Left cardiac atrium (tissue), 4 donors: ENCODE data around the gene SEC11A. TPM values are rescaled to one million over a fixed set of nuclear protein-coding genes. Genes with fewer than 3 reads are reported as not detected.
"Not testable (repeated sequence)": the region's sequence is repeated elsewhere in the genome, so short reads cannot be mapped to it uniquely, and the experiment has no call there.

Experiments used
- ATAC-seq, 2 donors: fragments of 200-7000 bp; cut with Tn5 transposase; one replicate each; pipeline ENCODE4 v1.9.1; 2020; ENCODE audit warnings: mild to moderate bottlenecking in 2 of 2, moderate library complexity in 2 of 2
- DNase-seq: peaks from one replicate; pipeline ENCODE4 v3.0.0-alpha.2; 2020
- intact Hi-C, 2 donors: fragments of 100-400 bp; cut with DNase I; formaldehyde crosslinking; loops; one replicate each; pipeline versions ENCODE4 v1.14.1 to v1.15.1; 2022 to 2023
- total RNA-seq, 2 donors: library from RNA; stranded (reverse); fragmentation: NEBNext Ultra II Directional; extraction: Animal tissue kit (Norgen Biotek cat#: 25700); gene quantifications; one replicate each; pipeline ENCODE4 v1.2.1, GENCODE V29; 2021
- donor health status: DM: no; HTN: yes; CAD: no.
- donor health status: DM: no; HTN: yes; CAD: no; lungs with severe emphysema.
- donor health status: DM: yes; HTN: yes; CAD: no.
- donor health status: Dilated cardiomyopathy.

Gene SEC11A
- total RNA-seq, 2 donors from 2014 or later = 98.1 to 104 TPM

GRCh38 chr15:84654689-84655453 lies 61.1 kb downstream of the SEC11A start:
- DNase-seq (peak; percentile 79), ATAC-seq (peak; percentile 42 to 47)
- intact Hi-C loops = loop anchor here (5.0 to 10.0 kb wide), 3 partner anchors 53 to 270 kb away; partner anchors contain the start of genes SEC11A (in 2 of the 2) and ZSCAN2 (in 2 of the 2)

- peak; percentile 97 for DNase-seq
- ATAC-seq = peak; percentile 93
- intact Hi-C loops = loop anchor here (5.0 to 10.0 kb wide), 3 partner anchors 52 to 271 kb away; partner anchors contain the start of genes SEC11A (in 2 of the 2) and ZSCAN2 (in 1 of the 2)
Observed at GRCh38 chr15:84653910-84654688, 61.8 kb downstream of the SEC11A start, which contains the start of gene WDR73. TSS of gene WDR73 (minus strand) at chr15:84654283. CDS start at chr15:84654274, 9 bp downstream.

GRCh38 chr15:84653584-84653909 lies 62.4 kb downstream of the SEC11A start:
- intact Hi-C loops = loop anchor here (5.0 to 10.0 kb wide), 3 partner anchors 51 to 271 kb away; partner anchors contain the start of genes SEC11A (in 2 of the 2) and ZSCAN2 (in 1 of the 2)
- ATAC-seq (peak in 1 of 2 donors; percentile 0), DNase-seq (no peak)

- intact Hi-C loops = loop anchor here (5.0 to 10.0 kb wide), 3 partner anchors 47 to 275 kb away; partner anchors contain the start of genes SEC11A (in 2 of the 2) and ZSCAN2 (in 1 of the 2)
- ATAC-seq (no peak), DNase-seq (no peak)
Observed at GRCh38 chr15:84649706-84650105, 66.2 kb downstream of the SEC11A start.

GRCh38 chr15:84648539-84648938 lies 67.4 kb downstream of the SEC11A start:
- intact Hi-C loops = no loop called here
- peak in 1 of 2 donors; percentile 40 for ATAC-seq

GRCh38 chr15:84647726-84648125 lies 68.2 kb downstream of the SEC11A start:
- ATAC-seq (no peak), DNase-seq (no peak)
- intact Hi-C loops = no loop called here

More at GRCh38 chr15:84648539-84648938, 67.4 kb downstream of the SEC11A start:
- peak; percentile 64 for DNase-seq

- ATAC-seq (no peak), DNase-seq (no peak)
Observed at GRCh38 chr15:84645997-84646396, 69.9 kb downstream of the SEC11A start.

GRCh38 chr15:84645496-84645895 lies 70.4 kb downstream of the SEC11A start:
- intact Hi-C loops = no loop called here
- DNase-seq = no peak
- ATAC-seq = no peak

More at GRCh38 chr15:84645997-84646396, 69.9 kb downstream of the SEC11A start:
- intact Hi-C loops = no loop called here

GRCh38 chr15:84643838-84644237 lies 72.1 kb downstream of the SEC11A start:
- ATAC-seq (no peak), DNase-seq (no peak)
- intact Hi-C loops = no loop called here

GRCh38 chr15:84642640-84643039 lies 73.3 kb downstream of the SEC11A start:
- DNase-seq, ATAC-seq, intact Hi-C loops: not testable (repeated sequence)

- intact Hi-C loops, ATAC-seq, DNase-seq: not testable (repeated sequence)
Observed at GRCh38 chr15:84641871-84642270, 74.1 kb downstream of the SEC11A start.

GRCh38 chr15:84638103-84638502 lies 77.8 kb downstream of the SEC11A start:
- intact Hi-C loops = no loop called here

GRCh38 chr15:84634228-84634837 lies 81.6 kb downstream of the SEC11A start:
- no peak for ATAC-seq
- no peak for DNase-seq
- intact Hi-C loops = no loop called here

More at GRCh38 chr15:84638103-84638502, 77.8 kb downstream of the SEC11A start:
- DNase-seq (no peak), ATAC-seq (no peak)

GRCh38 chr15:84633311-84634227 lies 82.4 kb downstream of the SEC11A start:
- DNase-seq = peak; percentile 79
- peak; percentile 73 to 83 for ATAC-seq
- intact Hi-C loops = no loop called here

- ATAC-seq = no peak
- no peak for DNase-seq
- intact Hi-C loops = no loop called here
Observed at GRCh38 chr15:84631706-84632272, 84.2 kb downstream of the SEC11A start.

GRCh38 chr15:84629033-84629432 lies 86.9 kb downstream of the SEC11A start:
- no peak for DNase-seq
- intact Hi-C loops = no loop called here
- no peak for ATAC-seq

GRCh38 chr15:84625123-84625522 lies 90.8 kb downstream of the SEC11A start:
- DNase-seq (no peak), ATAC-seq (no peak)
- intact Hi-C loops = no loop called here

GRCh38 chr15:84624359-84624758 lies 91.6 kb downstream of the SEC11A start:
- intact Hi-C loops = no loop called here
- DNase-seq = no peak
- no peak for ATAC-seq
